ENCODE measurements around the gene ACAT1.
"Not testable (repeated sequence)": the region's sequence is repeated elsewhere in the genome, so short reads cannot be mapped to it uniquely, and the experiment has no call there.

The ACAT1 gene

DNA sequence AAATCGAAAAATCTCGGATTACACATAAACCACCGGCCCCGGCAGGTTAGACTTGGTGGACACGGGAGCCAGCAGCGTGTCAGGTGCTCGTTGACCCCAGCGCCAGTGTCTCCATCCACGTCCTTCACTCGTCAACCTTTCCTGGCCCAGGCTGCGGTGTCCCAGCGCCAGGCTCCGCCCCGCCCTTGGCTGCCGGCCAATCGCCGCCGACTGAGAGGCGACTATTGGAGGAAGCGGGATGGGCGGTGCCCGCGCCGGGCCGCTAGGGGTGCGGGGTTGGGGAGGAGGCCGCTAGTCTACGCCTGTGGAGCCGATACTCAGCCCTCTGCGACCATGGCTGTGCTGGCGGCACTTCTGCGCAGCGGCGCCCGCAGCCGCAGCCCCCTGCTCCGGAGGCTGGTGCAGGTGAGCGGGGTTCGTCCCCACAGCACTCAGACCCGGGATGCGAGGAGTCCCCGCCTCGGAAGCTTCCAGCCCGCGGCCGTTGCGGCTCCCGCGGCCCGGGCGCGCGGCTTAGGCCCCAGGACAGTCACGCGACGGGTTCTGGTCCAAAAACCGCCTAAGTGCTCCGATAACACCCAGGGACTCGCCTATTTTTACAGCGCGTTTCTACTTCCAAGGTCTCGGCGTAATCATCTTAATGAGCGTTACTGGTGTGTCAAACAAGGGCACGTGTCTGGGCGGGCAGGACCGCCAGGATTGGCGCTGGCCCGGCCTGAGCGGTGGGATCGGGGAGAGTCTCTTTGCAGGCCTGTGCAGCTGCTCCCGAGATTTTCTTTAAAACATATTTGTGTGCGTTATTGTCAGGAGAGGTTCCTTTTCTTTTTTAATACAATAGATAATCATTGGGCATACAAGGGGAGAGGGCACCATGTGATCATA, at the start of gene ACAT1:
ACAT1 (plus strand) TSS at position 294 of the 882 bp plus-strand sequence; CDS start at position 334, 40 bp downstream.
- DNase-seq: peak; percentile 87

- no peak for DNase-seq
Measured at GRCh38 chr11:108084811-108085210, 36.6 kb upstream of the ACAT1 start.

DNA sequence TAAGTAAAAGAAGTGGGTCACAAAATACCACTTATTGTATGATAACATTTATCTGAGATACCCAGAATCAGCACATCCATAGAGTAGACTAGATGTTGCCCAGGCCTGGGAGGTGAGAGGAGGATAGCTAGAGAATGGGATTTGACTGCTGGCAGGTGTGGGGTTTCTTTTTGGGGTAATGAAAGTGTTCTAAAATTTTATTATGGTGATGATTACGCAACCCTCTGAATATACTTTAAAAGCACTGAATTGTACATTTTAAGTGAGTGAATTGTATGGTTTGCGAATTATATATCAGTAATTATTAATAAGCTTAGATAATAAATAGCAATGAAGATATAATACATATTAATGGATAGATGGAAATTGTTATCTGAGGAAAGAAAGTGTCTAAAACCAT, 35.7 kb upstream of the ACAT1 start:
- DNase-seq: no peak

- DNase-seq: no peak
Measured at GRCh38 chr11:108092134-108092533, 29.2 kb upstream of the ACAT1 start.

- no peak for DNase-seq
Measured at GRCh38 chr11:108093128-108093904, 28.1 kb upstream of the ACAT1 start.

DNA sequence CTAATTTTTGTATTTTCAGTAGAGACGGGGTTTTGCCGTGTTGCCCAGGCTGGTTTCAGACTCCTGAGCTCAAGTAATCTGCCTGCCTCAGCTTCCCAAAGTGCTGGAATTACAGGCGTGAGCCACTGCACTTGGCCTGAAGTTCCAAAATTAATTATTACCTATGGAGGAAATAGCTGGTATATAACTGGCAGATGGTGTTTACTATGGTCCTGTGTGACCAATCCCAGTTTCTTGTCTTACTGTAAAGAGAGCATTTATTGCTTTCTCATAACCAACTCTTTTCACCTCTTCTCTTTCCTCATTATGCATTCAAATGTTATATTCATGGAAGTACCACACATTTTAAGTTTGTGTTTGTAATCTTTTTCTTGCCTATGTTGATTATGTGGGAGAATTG, 24.2 kb upstream of the ACAT1 start:
- DNase-seq: no peak

DNA sequence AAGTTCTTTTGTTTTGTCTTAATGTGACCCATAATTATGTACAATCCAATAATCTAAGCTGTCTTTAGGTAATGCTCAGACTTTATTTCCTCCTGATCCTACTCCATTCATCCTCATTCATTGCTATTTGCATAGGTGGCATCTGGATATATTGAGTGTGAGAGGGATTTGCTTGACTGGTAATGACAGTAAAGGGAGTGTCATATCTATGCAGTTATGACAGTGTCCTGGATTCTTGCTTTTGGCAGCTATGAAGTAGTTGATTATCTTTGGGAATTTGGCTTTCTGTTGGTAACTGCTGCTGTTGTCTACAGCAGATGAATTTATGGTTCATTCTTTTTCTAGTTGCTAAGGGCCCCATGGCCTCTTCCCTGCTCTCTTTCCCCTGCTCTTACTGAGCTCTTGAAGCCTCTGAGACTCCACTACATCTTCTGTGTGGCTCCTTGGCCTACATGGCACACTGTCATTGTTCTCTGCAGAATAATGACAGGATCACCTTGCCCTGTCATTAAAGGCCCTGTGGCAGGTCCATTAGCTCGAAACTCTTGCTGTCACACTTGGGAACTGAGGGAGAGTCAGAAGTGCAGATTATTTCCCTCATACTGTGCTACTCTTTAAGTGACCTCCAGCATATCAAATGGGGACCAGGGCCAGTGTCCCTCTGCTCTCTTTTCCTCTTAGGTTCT, 20.1 kb upstream of the ACAT1 start:
- no peak for DNase-seq

GRCh38 chr11:108111126-108111525, 10.2 kb upstream of the ACAT1 start:
- no peak for DNase-seq

DNA sequence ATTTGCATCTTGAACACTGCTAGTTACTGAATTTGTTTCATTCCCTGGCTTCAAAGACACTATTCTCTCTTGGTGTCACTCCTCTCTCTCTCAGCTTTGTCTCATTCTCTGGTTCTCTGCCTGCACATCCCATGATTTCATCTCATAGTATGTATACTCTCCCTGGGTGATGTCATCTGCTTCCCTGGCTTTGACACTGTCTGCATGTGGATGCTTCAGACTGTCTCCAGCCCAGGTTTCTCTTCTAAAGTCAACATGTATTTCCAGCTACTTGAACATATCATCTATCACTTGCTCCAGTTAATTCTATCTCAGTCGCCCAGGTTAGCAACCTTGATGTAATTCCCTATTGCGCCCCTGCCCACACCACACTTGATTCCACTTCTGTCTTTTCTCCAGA, 9.3 kb upstream of the ACAT1 start:
- no peak for DNase-seq

GRCh38 chr11:108115500-108116140, 5.7 kb upstream of the ACAT1 start:
- no peak for DNase-seq

- DNase-seq: no peak
Measured at GRCh38 chr11:108117746-108118371, 3.5 kb upstream of the ACAT1 start.

- DNase-seq: not testable (repeated sequence)
Measured at GRCh38 chr11:108120936-108121273, 462 bp upstream of the ACAT1 start.

DNA sequence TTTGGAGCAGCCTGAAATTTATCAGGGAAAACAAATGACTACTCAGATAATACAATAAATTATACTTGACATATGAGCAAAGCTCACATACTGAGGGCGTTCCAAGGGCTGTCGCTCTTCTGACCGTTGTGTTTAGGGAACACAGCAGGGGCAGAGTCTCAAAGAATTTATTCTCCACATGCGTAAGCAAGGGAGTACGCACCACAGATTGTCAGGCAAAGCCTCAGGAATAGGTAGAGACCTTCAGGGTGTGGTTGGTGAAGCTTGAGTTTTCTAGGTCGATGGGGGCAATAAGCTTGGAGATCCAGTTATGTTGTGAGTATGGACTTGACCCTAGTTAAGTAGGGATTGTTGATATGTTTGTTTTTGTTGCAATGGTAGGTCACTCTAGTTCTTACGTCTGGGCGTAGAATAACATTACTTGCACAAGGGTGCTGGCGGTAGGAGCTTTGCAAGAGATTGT, 830 bp downstream of the ACAT1 start:
- no peak for DNase-seq

DNA sequence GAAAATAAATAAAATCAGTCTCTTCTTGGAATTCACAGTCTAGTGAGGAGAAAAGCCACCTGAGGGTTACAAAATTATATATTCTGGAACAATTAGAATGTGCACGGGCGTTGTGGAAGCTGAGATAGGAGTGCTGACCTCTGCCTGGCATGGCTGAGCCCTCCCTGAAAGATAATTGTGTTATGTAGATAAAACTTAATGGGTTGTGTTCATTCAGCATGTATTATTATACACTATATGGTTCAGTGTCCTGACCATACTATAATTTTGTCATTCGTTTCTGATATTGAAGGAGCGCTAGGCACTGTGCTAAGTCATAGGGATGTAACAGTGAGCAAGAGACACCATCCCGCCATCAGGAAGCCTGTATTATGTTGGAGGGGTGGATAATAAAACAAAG, 3.7 kb downstream of the ACAT1 start:
- DNase-seq: no peak

GRCh38 chr11:108128772-108129171, 7.4 kb downstream of the ACAT1 start:
- DNase-seq: no peak

DNA sequence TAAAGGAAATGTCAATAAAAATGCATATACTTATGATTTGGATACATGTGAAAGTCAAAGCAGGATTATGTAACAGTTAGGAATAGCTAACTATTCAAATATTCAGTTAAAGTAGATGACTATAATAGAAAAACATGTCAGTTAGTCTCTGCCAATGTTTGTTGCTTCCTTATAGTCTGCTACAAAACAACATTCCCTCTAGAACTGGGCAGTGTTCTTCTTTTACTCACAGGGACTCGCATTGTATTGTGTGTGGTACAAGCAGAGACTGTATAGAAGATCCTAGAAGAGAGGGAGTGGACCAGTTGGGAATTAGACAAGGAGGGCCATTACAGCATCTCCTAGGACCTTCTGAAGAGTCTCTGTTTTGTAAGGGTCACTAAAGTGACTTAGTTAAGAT, 10.6 kb downstream of the ACAT1 start:
- no peak for DNase-seq

DNA sequence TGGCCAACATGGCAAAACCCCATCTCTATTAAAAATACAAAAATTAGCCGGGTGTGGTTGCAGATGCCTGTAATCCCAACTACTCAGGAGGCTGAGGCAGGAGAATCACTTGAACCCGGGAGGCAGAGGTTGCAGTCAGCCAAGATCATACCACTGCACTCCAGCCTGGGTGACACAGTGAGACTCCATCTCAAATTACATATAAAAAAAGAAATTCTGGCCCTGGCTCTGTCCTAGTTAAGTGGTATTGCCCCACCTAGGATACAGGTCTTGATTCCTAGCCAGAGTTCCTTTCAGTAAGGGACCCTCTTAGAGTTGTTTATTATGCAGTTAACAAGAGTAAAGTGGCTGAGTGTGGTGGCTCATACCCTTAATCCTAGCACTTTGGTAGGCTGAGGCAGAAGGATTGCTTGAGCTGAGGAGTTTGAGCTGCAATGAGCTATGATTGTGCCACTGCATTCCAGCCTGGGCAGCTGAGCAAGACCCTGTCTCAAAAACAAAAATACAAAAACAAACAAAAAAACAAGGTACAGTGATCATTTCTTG, 11.7 kb downstream of the ACAT1 start:
- DNase-seq: not testable (repeated sequence)

- no peak for DNase-seq
Measured at GRCh38 chr11:108135845-108136544, 14.6 kb downstream of the ACAT1 start.

DNA sequence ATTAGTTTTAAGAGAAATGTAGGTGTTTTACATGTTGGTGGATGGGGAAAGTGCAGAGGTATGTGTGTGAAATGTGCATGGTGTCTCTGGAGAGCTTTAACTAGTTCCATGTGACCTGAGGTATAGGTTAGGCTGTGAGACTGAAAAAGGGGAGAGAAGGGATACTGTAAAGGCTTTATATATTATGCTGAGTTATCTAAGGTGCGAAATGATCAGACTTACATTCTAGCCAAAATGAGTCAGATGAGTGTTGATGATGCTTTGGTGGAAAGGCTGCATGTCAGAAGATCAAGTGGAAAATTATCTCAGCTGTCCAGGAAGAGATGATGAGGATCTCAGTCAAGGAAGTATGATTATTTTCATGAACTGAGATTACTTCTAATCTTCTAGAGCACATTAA, 15.8 kb downstream of the ACAT1 start:
- no peak for DNase-seq

DNA sequence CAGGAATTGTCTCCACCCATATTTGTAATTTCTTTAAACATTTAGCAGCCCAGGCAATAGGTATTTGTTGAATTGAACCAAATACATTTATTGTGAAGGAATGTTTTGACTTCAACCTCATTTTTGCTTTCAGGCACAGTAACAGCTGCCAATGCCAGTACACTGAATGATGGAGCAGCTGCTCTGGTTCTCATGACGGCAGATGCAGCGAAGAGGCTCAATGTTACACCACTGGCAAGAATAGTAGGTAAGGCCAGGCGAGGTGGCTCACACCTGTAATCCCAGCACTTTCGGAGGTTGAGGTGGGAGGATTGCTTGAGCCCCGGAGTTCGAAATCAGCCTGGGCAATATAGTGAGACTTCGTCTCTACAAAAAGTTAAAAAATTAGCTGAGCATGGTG, 20.9 kb downstream of the ACAT1 start:
- no peak for DNase-seq

GRCh38 chr11:108144615-108145014, 23.2 kb downstream of the ACAT1 start:
- DNase-seq: no peak

DNA sequence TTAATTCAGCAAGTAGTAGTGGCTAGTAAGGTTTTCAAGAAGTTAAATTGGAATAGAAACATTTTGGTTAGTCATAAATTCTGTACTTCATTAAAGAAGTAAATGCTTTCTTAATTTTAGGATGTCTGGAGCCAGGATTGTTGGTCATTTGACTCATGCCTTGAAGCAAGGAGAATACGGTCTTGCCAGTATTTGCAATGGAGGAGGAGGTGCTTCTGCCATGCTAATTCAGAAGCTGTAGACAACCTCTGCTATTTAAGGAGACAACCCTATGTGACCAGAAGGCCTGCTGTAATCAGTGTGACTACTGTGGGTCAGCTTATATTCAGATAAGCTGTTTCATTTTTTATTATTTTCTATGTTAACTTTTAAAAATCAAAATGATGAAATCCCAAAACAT, 25.8 kb downstream of the ACAT1 start:
- DNase-seq: no peak
